HCT116 (cell line): ENCODE results near the gene ZNF697. TPM values are rescaled to one million over a fixed set of nuclear protein-coding genes. Genes with fewer than 3 reads are reported as not detected.
A peak's percentile ranks its signal among the peaks of the same experiment; 100 is the strongest.
"Not testable (repeated sequence)": the region's sequence is repeated elsewhere in the genome, so short reads cannot be mapped to it uniquely, and the experiment has no call there.

Source experiments
- ATAC-seq: fragments of 200-7000 bp; cut with Tn5 transposase; 2 replicates; pipeline ENCODE4 v1.9.1; 2020; ENCODE audit warnings: mild to moderate bottlenecking, moderate library complexity
- BruUV-seq: library from RNA; stranded (reverse); fragments of 400-500 nt; replicated peaks from 2 replicates; lab custom pipeline; 2021; lab: Mats Ljungman, UMichigan
- CTCF ChIA-PET: fragments of 300-600 bp; sonication (Branson Sonifier 250); formaldehyde crosslinking; loops from one replicate; lab custom pipeline; 2021; ENCODE audit warnings: antibody characterized with exemption; lab: Charles Lee
- POLR2A ChIA-PET: fragments of 300-600, 350-600 bp; sonication (Branson Sonifier 250); formaldehyde crosslinking; loops from one replicate; lab custom pipeline; 2021; ENCODE audit warnings: antibody characterized with exemption; lab: Charles Lee
- RAD21 ChIA-PET, 2 experiments: fragments of 300-600 bp; sonication (Branson Sonifier 250); formaldehyde crosslinking; loops; one replicate each; lab custom pipeline; 2023; ENCODE audit warnings: low total read pairs in 2 of 2; ENCODE audit not compliant: uncharacterized antibody in 2 of 2, unreplicated experiment in 2 of 2, low non-redundant PET in 1 of 2; lab: Charles Lee
- DNase-seq: peaks from one replicate; pipeline ENCODE4 v3.0.0-alpha.2; 2010; ENCODE audit warnings: low read depth, low spot score
- H2AFZ ChIP-seq: fragments of 200-600 bp; shearing (Covaris generic), sonication (generic); 2 replicates; pipeline ENCODE4 v1.6.1; 2017; ENCODE audit warnings: low read depth, mixed run types, mixed read lengths, antibody characterized with exemption, low read length; ENCODE audit not compliant: poor library complexity, severe bottlenecking
- H3K27ac ChIP-seq: 2 replicates; pipeline ENCODE4 v1.5.1; 2012; ENCODE audit warnings: low read depth, low read length
- H3K27me3 ChIP-seq: fragments of 200-600 bp; sonication (generic); 2 replicates; pipeline ENCODE4 v1.6.1; 2016; ENCODE audit warnings: mixed run types, low read length, mixed read lengths; ENCODE audit not compliant: insufficient read depth
- H3K36me3 ChIP-seq, 2 experiments: fragments of 200-500 bp in 1 of 2; fragments of 200-600 bp in 1 of 2; sonication (Bioruptor generic) in 1 of 2; sonication (generic) in 1 of 2; 2 replicates each; pipeline versions ENCODE4 v1.5.1 to v1.6.1; 2014 to 2016; ENCODE audit warnings: low read length in 2 of 2, inconsistent platforms in 1 of 2, mixed read lengths in 1 of 2, mixed run types in 1 of 2; ENCODE audit not compliant: insufficient read depth in 2 of 2, control insufficient read depth in 1 of 2
- H3K4me1 ChIP-seq, 2 experiments: fragments of 200-600 bp in 1 of 2; sonication (generic) in 1 of 2; 2 replicates each; pipeline versions ENCODE4 v1.5.1 to v1.6.1; 2012 to 2017; ENCODE audit warnings: low read length in 2 of 2, inconsistent platforms in 1 of 2, mild to moderate bottlenecking in 1 of 2, mixed read lengths in 1 of 2, mixed run types in 1 of 2, moderate library complexity in 1 of 2; ENCODE audit not compliant: insufficient read depth in 2 of 2, control insufficient read depth in 1 of 2
- H3K4me2 ChIP-seq: fragments of 200-600 bp; sonication (generic); 2 replicates; pipeline ENCODE4 v1.6.1; 2017; ENCODE audit warnings: mixed run types, low read length, mixed read lengths
- H3K4me3 ChIP-seq, 2 experiments: fragments of 200-600 bp in 1 of 2; sonication (generic) in 1 of 2; replicated peaks in 1 of 2; 2 replicates each; pipeline ENCODE4 v1.5.1; 2011 to 2016; ENCODE audit warnings: low read length in 2 of 2, control low read depth in 1 of 2, low read depth in 1 of 2, mild to moderate bottlenecking in 1 of 2, mixed read lengths in 1 of 2, mixed run types in 1 of 2
- H3K79me2 ChIP-seq: fragments of 200-600 bp; sonication (generic); 2 replicates; pipeline ENCODE4 v1.6.1; 2017; ENCODE audit warnings: mild to moderate bottlenecking, mixed run types, low read length, moderate library complexity, mixed read lengths; ENCODE audit not compliant: insufficient read depth
- H3K9ac ChIP-seq: fragments of 200-600 bp; sonication (generic); 2 replicates; pipeline ENCODE4 v1.6.1; 2016; ENCODE audit warnings: low read length, mixed read lengths
- H3K9me2 ChIP-seq: fragments of 200-600 bp; sonication (generic), shearing (Covaris generic); 2 replicates; pipeline ENCODE4 v1.6.1; 2017; ENCODE audit warnings: mixed run types, mild to moderate bottlenecking, moderate library complexity; ENCODE audit not compliant: insufficient read depth
- H3K9me3 ChIP-seq, 2 experiments: fragments of 200-500 bp in 1 of 2; fragments of 200-600 bp in 1 of 2; sonication (Bioruptor generic) in 1 of 2; sonication (generic) in 1 of 2; 2 replicates each; pipeline ENCODE4 v1.6.1; 2014 to 2017; ENCODE audit warnings: low read length in 2 of 2, mixed read lengths in 2 of 2, inconsistent platforms in 1 of 2, low read depth in 1 of 2, mild to moderate bottlenecking in 1 of 2, mixed run types in 1 of 2, moderate library complexity in 1 of 2; ENCODE audit not compliant: control insufficient read depth in 1 of 2, insufficient read depth in 1 of 2
- H4K20me1 ChIP-seq: fragments of 200-600 bp; sonication (generic), shearing (Covaris generic); 2 replicates; pipeline ENCODE4 v1.6.1; 2017; ENCODE audit warnings: mixed run types, mild to moderate bottlenecking, moderate library complexity; ENCODE audit not compliant: insufficient read depth
- CBX3 ChIP-seq: IDR thresholded peaks from 2 replicates; pipeline ENCODE4 v1.6.1; 2012; ENCODE audit warnings: low read depth
- RAD21 ChIP-seq: IDR thresholded peaks from 2 replicates; pipeline ENCODE4 v1.6.1; 2012; ENCODE audit warnings: low read depth, mild to moderate bottlenecking
- SRF ChIP-seq: IDR thresholded peaks from 2 replicates; pipeline ENCODE4 v1.6.1; 2012; ENCODE audit warnings: low read depth
- TCF7L2 ChIP-seq: IDR thresholded peaks from 2 replicates; pipeline ENCODE4 v1.7.0; 2011; ENCODE audit warnings: borderline replicate concordance, inconsistent platforms; ENCODE audit not compliant: insufficient read depth, insufficient read length; ENCODE audit errors: extremely low read depth
- ZNF274 ChIP-seq: fragments of 200-500 bp; sonication (Bioruptor generic); IDR thresholded peaks from 2 replicates; pipeline ENCODE4 v1.6.1; 2014; ENCODE audit warnings: mild to moderate bottlenecking, low read depth, low read length, inconsistent platforms
- intact Hi-C: fragments of 100-400 bp; cut with micrococcal nuclease; formaldehyde crosslinking; loops from 2 replicates; pipeline ENCODE4 v1.10.0; 2022
- total RNA-seq: library from RNA; stranded (reverse); gene quantifications from one replicate; pipeline ENCODE4 v1.2.1, GENCODE V29; 2021; ENCODE audit not compliant: unreplicated experiment
- TF ChIP-seq, protein P1 (sequence below): IDR thresholded peaks from 2 replicates; pipeline ENCODE4 v1.6.1; 2012; ENCODE audit warnings: low read depth
- TF ChIP-seq, protein P2 (sequence below), 3 experiments: fragments of 200-600 bp in 1 of 3; sonication (generic) in 1 of 3; IDR thresholded peaks in 2 of 3; conservative IDR thresholded peaks in 1 of 3; 2 replicates each; pipeline ENCODE4 v1.5.1; 2012 to 2017; ENCODE audit warnings: low read depth in 2 of 3, low read length in 2 of 3, antibody characterized with exemption in 1 of 3, borderline replicate concordance in 1 of 3, control low read depth in 1 of 3, mild to moderate bottlenecking in 1 of 3, mixed read lengths in 1 of 3, mixed run types in 1 of 3, moderate library complexity in 1 of 3; ENCODE audit not compliant: insufficient read depth in 1 of 3
- TF ChIP-seq, protein P3 (sequence below): IDR thresholded peaks from 2 replicates; pipeline ENCODE4 v1.6.1; 2011; ENCODE audit warnings: mild to moderate bottlenecking, low read length, moderate library complexity; ENCODE audit not compliant: insufficient replicate concordance; ENCODE audit errors: extremely low read depth

ZNF697 gene
- total RNA-seq, 1 experiment from 2014 or later: 5.9 TPM

GRCh38 chr1:119615100-119615499 is 33.0 kb downstream of the ZNF697 start:
- H3K9me3 ChIP-seq, H3K27me3 ChIP-seq, H3K79me2 ChIP-seq, H3K4me1 ChIP-seq, ATAC-seq, DNase-seq, POLR2A ChIA-PET, RAD21 ChIA-PET, BruUV-seq, H3K9ac ChIP-seq, H3K4me3 ChIP-seq, H3K4me2 ChIP-seq, H3K9me2 ChIP-seq, H3K36me3 ChIP-seq, H3K27ac ChIP-seq, H4K20me1 ChIP-seq, H2AFZ ChIP-seq: not testable (repeated sequence)
- intact Hi-C loops: loop anchor here (10.0 kb wide), 1 partner anchor 350 kb away; no protein-coding TSS in a partner anchor
- CTCF ChIA-PET: interaction anchor here (1.1 to 4.4 kb wide), 2 partner anchors 48 to 60 kb away, joined by 3 to 53 read pairs; no protein-coding TSS in a partner anchor

DNA sequence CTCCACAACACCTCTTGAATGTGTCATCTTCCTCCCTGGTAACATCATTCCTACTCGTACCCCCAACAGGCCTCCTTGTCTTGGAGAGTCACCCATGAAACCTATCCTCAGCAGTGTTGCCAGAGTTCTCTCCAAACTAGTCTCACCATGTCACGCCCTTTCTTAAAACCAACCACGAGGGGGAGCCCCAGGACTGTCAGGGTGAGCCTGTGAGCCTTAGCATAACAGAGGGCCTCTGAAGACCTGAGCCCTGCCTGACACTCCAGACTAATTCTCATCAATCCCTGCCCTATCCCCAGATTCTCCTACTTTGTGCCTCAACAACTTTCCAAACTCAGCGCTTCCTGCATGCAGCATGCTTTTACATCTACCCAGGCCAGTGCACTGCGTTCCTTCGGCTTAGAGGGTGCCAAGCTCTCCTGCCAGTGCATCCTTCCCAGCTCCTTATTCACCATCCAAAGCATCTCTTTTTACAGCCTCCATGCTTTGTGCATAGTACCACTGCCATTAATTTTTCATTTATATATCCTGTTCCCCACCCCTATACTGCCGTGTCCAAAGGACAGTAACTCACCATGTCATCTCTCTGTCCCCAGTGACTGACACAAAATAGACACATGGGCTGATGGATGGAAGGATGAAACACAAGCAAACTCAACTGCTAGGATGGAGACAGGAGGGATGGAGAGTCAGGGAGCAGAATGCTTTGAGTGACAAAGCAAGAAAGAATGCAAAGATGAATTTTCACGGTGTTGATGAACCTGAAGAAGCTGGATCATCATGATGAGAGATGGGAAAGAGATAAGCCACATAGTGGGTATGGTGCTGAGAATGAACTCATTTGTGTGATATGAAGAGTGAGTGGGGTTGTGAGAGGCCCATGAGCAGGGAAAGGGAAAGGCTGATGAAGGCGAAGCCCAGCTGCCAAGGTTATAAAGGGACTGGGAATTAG is 34.0 kb downstream of the ZNF697 start:
- Histone ChIP-seq H3K27me3 (no peaks in the 10 kb centered on the region), H3K9me2 (no peaks in the 10 kb centered on the region), H3K79me2 (no peaks in the 10 kb centered on the region), H3K36me3 (no peaks in the 10 kb centered on the region), H3K4me3 (no peak overlapping the region), H3K9me3 (no peaks in the 10 kb centered on the region), H3K27ac (no peak overlapping the region), H3K4me2 (no peak overlapping the region), H3K4me1 (no peaks in the 10 kb centered on the region), H4K20me1 (no peaks in the 10 kb centered on the region), H2AFZ (no peak overlapping the region), H3K9ac (no peak overlapping the region)
- ChIA-PET RAD21 (interaction anchor here (0.9 to 1.3 kb wide), 2 partner anchors 61 kb away, joined by 3 read pairs; no protein-coding TSS in a partner anchor), CTCF (interaction anchor here (0.7 to 4.4 kb wide), 6 partner anchors 34 to 129 kb away, joined by 3 to 53 read pairs (median 7); partner anchors contain the start of gene ZNF697), POLR2A (no interaction called here)
- peak; percentile 88 for ATAC-seq
- intact Hi-C loops: loop anchor here (1.0 to 10.0 kb wide), 5 partner anchors 49 to 351 kb away; no protein-coding TSS in a partner anchor
- no TSS peak for BruUV-seq
- DNase-seq: peak; percentile 68
- TF ChIP-seq, protein P1, sequence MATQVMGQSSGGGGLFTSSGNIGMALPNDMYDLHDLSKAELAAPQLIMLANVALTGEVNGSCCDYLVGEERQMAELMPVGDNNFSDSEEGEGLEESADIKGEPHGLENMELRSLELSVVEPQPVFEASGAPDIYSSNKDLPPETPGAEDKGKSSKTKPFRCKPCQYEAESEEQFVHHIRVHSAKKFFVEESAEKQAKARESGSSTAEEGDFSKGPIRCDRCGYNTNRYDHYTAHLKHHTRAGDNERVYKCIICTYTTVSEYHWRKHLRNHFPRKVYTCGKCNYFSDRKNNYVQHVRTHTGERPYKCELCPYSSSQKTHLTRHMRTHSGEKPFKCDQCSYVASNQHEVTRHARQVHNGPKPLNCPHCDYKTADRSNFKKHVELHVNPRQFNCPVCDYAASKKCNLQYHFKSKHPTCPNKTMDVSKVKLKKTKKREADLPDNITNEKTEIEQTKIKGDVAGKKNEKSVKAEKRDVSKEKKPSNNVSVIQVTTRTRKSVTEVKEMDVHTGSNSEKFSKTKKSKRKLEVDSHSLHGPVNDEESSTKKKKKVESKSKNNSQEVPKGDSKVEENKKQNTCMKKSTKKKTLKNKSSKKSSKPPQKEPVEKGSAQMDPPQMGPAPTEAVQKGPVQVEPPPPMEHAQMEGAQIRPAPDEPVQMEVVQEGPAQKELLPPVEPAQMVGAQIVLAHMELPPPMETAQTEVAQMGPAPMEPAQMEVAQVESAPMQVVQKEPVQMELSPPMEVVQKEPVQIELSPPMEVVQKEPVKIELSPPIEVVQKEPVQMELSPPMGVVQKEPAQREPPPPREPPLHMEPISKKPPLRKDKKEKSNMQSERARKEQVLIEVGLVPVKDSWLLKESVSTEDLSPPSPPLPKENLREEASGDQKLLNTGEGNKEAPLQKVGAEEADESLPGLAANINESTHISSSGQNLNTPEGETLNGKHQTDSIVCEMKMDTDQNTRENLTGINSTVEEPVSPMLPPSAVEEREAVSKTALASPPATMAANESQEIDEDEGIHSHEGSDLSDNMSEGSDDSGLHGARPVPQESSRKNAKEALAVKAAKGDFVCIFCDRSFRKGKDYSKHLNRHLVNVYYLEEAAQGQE: no peak
- TF ChIP-seq CBX3 (no peak), TCF7L2 (no peak), SRF (no peak), ZNF274 (no peak), RAD21 (peak; percentile 88)
- TF ChIP-seq, protein P2, sequence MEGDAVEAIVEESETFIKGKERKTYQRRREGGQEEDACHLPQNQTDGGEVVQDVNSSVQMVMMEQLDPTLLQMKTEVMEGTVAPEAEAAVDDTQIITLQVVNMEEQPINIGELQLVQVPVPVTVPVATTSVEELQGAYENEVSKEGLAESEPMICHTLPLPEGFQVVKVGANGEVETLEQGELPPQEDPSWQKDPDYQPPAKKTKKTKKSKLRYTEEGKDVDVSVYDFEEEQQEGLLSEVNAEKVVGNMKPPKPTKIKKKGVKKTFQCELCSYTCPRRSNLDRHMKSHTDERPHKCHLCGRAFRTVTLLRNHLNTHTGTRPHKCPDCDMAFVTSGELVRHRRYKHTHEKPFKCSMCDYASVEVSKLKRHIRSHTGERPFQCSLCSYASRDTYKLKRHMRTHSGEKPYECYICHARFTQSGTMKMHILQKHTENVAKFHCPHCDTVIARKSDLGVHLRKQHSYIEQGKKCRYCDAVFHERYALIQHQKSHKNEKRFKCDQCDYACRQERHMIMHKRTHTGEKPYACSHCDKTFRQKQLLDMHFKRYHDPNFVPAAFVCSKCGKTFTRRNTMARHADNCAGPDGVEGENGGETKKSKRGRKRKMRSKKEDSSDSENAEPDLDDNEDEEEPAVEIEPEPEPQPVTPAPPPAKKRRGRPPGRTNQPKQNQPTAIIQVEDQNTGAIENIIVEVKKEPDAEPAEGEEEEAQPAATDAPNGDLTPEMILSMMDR (IDR thresholded peaks at IDR 0.05 in 2 of 3, conservative IDR thresholded peaks at IDR 0.05 in 1 of 3; ENCODE audit: borderline replicate concordance in 1 of 3, insufficient read depth in 1 of 3, low read depth in 2 of 3, low read length in 2 of 3): peak; percentile 68 to 82 (median 81)
- TF ChIP-seq, protein P3, sequence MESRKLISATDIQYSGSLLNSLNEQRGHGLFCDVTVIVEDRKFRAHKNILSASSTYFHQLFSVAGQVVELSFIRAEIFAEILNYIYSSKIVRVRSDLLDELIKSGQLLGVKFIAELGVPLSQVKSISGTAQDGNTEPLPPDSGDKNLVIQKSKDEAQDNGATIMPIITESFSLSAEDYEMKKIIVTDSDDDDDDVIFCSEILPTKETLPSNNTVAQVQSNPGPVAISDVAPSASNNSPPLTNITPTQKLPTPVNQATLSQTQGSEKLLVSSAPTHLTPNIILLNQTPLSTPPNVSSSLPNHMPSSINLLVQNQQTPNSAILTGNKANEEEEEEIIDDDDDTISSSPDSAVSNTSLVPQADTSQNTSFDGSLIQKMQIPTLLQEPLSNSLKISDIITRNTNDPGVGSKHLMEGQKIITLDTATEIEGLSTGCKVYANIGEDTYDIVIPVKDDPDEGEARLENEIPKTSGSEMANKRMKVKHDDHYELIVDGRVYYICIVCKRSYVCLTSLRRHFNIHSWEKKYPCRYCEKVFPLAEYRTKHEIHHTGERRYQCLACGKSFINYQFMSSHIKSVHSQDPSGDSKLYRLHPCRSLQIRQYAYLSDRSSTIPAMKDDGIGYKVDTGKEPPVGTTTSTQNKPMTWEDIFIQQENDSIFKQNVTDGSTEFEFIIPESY: no peak
